ENCODE measurements around the gene IP6K3.

IP6K3 gene

GRCh38 chr6:33744001-33744848 lies 2.5 kb downstream of the IP6K3 start:
- peak in 48 of 56 donors; percentile 11 to 86 (median 51) for DNase-seq

GRCh38 chr6:33742837-33743236 lies 3.9 kb downstream of the IP6K3 start:
- no peak for DNase-seq

GRCh38 chr6:33742092-33742491 lies 4.6 kb downstream of the IP6K3 start:
- DNase-seq: no peak

GRCh38 chr6:33740794-33741193 lies 5.9 kb downstream of the IP6K3 start:
- DNase-seq: no peak

GRCh38 chr6:33740204-33740608 lies 6.5 kb downstream of the IP6K3 start:
- DNase-seq: no peak

GRCh38 chr6:33739571-33739970 lies 7.1 kb downstream of the IP6K3 start:
- no peak for DNase-seq

GRCh38 chr6:33738879-33739278 lies 7.8 kb downstream of the IP6K3 start:
- no peak for DNase-seq

- no peak for DNase-seq
Observed at GRCh38 chr6:33738153-33738552, 8.6 kb downstream of the IP6K3 start.

- peak in 1 of 56 donors; percentile 5 for DNase-seq
Observed at GRCh38 chr6:33737267-33738026, 9.3 kb downstream of the IP6K3 start.

GRCh38 chr6:33735216-33735615 lies 11.5 kb downstream of the IP6K3 start:
- no peak for DNase-seq

GRCh38 chr6:33733709-33734007 lies 13.0 kb downstream of the IP6K3 start:
- DNase-seq: no peak

- DNase-seq: no peak
Observed at GRCh38 chr6:33732817-33733708, 13.6 kb downstream of the IP6K3 start.

GRCh38 chr6:33732385-33732784 lies 14.3 kb downstream of the IP6K3 start:
- DNase-seq: no peak

GRCh38 chr6:33731751-33732282 lies 14.9 kb downstream of the IP6K3 start:
- DNase-seq: no peak

- DNase-seq: no peak
Observed at GRCh38 chr6:33731035-33731434, 15.7 kb downstream of the IP6K3 start.

GRCh38 chr6:33730611-33731010 lies 16.1 kb downstream of the IP6K3 start:
- DNase-seq: no peak

- DNase-seq: no peak
Observed at GRCh38 chr6:33729059-33729458, 17.6 kb downstream of the IP6K3 start.

- no peak for DNase-seq
Observed at GRCh38 chr6:33728438-33728837, 18.3 kb downstream of the IP6K3 start.

- DNase-seq: peak in 5 of 56 donors; percentile 11 to 37 (median 16)
Observed at GRCh38 chr6:33727932-33728331, 18.8 kb downstream of the IP6K3 start.

GRCh38 chr6:33727126-33727525 lies 19.6 kb downstream of the IP6K3 start:
- DNase-seq: no peak

- DNase-seq: no peak
Observed at GRCh38 chr6:33726696-33727095, 20.0 kb downstream of the IP6K3 start.

All from amygdala (tissue), 56 donors.